22Rv1 (cell line): ENCODE measurements around the gene PLB1.

ENCODE experiments used
- ZFX ChIP-seq: fragments of 450-650 bp; IDR thresholded peaks from 2 replicates; pipeline ENCODE4 v1.6.1; 2017; ENCODE audit warnings: antibody characterized with exemption, borderline replicate concordance
- TF ChIP-seq, protein P1 (sequence below): fragments of 450-650 bp; IDR thresholded peaks from 2 replicates; pipeline ENCODE4 v1.5.1; 2017; ENCODE audit warnings: mild to moderate bottlenecking

DNA sequence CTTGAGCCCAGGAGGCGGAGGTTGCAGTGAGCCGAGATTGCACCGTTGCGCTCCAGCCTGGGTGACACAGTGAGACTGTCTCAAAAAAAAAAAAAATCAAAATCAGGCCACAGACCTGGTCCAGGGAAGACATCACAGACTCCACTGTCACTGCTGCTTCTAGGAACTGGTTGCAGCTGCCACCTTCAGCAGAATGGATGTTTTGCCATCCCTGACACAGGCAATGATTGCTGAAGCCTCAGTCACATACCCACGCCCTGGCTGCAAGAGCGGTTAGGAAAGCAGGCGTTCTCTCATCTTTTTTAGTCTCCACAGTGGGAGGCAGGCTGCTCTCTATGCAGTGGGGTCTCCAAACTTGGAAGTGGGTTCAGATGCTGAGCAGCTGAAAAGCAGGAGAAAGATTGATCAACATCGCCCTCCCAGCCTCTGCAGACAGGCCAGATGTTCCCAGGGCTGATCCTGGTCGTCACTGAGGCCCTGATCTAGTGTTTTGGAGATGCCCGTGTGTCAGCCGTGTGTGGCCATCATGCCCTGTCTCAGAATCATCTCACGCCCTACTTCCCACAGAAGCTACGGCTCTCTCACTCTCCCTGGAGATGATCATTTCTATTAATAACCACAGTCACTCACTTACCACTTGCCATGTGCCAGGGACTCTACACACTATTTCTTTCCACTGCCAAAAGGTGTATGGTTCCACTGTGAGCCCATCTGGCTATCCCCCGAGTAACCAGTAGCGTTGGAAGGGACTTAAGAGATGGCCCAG is 91.8 kb downstream of the PLB1 start:
- TF ChIP-seq, protein P1, sequence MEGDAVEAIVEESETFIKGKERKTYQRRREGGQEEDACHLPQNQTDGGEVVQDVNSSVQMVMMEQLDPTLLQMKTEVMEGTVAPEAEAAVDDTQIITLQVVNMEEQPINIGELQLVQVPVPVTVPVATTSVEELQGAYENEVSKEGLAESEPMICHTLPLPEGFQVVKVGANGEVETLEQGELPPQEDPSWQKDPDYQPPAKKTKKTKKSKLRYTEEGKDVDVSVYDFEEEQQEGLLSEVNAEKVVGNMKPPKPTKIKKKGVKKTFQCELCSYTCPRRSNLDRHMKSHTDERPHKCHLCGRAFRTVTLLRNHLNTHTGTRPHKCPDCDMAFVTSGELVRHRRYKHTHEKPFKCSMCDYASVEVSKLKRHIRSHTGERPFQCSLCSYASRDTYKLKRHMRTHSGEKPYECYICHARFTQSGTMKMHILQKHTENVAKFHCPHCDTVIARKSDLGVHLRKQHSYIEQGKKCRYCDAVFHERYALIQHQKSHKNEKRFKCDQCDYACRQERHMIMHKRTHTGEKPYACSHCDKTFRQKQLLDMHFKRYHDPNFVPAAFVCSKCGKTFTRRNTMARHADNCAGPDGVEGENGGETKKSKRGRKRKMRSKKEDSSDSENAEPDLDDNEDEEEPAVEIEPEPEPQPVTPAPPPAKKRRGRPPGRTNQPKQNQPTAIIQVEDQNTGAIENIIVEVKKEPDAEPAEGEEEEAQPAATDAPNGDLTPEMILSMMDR = no peak
- TF ChIP-seq ZFX = no peak
